ENCODE results near the gene LUZP2.

DNA sequence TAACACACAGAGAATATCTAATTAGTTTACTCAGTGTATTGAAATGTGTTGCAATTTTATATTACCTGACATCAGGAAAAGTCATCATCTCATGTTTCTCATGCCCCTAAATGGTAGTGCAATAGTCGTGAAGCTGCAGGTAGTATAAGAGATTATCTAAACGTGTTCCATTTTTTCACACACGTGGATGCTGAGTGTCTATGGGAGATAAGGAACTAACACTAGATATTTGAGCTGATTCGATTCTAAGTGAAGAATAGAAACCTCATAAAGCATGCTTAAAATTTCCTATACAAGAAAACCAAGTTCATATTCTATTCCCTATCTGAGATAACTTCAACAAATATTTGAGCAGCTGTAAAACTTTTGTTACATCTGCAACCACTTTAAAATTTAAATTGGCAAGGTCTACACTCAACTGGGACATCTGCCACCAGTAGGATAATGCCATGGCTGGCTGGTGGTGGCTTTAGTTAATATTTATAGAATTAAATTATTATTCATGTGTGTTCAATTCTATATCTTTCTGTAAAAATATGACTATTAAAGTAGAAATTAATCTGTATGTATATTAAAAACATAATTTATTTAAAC is 388.8 kb downstream of the LUZP2 start:
- TF ChIP-seq, protein P1, sequence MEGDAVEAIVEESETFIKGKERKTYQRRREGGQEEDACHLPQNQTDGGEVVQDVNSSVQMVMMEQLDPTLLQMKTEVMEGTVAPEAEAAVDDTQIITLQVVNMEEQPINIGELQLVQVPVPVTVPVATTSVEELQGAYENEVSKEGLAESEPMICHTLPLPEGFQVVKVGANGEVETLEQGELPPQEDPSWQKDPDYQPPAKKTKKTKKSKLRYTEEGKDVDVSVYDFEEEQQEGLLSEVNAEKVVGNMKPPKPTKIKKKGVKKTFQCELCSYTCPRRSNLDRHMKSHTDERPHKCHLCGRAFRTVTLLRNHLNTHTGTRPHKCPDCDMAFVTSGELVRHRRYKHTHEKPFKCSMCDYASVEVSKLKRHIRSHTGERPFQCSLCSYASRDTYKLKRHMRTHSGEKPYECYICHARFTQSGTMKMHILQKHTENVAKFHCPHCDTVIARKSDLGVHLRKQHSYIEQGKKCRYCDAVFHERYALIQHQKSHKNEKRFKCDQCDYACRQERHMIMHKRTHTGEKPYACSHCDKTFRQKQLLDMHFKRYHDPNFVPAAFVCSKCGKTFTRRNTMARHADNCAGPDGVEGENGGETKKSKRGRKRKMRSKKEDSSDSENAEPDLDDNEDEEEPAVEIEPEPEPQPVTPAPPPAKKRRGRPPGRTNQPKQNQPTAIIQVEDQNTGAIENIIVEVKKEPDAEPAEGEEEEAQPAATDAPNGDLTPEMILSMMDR (IDR thresholded peaks at IDR 0.05): no peak
- TF ChIP-seq POLR2AphosphoS5 (IDR thresholded peaks at IDR 0.05): no peak
